G401 (cell line): ENCODE measurements around the gene GGPS1. TPM values are rescaled to one million over a fixed set of nuclear protein-coding genes. Genes with fewer than 3 reads are reported as not detected.
"Not testable (repeated sequence)": the region's sequence is repeated elsewhere in the genome, so short reads cannot be mapped to it uniquely, and the experiment has no call there.

ENCODE experiments used
- DNase-seq: peaks from one replicate; pipeline ENCODE4 v3.0.0-alpha.2; 2015; ENCODE audit warnings: low spot score
- in situ Hi-C: cut with HindIII; loops from 2 replicates; pipeline ENCODE4 v1.10.0; 2016; ENCODE audit warnings: low sequenced_read_pairs, mixed read lengths
- total RNA-seq: library from RNA; depleted of rRNA; stranded (reverse); fragments of >200 nt; shearing (Covaris generic); gene quantifications from 2 replicates; pipeline ENCODE4 v1.2.3, GENCODE V29; 2014; rRNA removed

The GGPS1 gene
- total RNA-seq: 9.9 and 35.0 TPM in 2 replicates

DNA sequence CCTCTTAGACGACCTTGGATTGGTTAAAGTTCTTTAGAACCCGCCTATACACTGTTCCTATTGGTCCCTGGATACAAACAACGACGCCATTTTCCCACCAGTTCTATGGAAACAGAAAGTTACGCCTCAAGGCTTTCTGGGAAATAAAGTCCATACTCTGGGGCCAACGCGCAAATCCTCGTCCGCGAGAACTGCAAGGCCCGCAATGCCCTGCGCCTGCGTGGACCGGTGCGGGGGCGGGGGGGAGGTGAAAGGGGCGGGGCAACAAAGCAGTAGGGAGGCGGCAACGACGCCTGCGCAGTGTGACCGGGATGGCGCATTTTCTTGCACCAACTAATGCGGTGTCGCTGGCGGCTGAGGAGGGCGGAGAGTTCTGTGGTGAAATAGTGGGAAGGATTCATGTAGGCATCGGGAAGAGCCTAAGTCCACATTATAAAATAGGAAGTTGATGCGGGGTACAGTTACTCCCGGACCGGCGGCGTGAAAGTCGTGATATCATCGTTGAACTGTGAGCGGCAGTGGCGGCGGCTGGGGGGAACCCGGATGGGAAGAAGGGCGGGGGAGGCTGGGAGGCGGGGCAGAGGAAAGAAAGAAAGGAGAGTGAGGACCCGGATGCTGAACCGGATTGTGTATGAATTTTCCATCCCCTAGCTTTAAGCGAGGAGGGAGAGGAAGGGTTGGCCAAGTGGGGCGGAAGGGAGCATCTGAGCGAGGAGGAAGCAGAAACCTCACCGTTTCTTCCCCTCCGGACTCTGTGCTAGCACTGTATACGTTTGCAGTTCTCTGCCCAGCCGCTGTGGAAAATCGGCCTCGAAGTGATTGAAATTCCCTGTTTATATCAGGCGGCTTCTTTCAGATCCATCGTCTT is at the start of gene GGPS1:
Gene GGPS1, plus strand, starts transcription at position 300 of the 868 bp plus-strand sequence. CDS start 6,695 bp downstream, outside the sequence.
- in situ Hi-C loops: no loop called here
- DNase-seq: peak; percentile 100

- in situ Hi-C loops: no loop called here
- no peak for DNase-seq
These were observed 49.5 kb upstream of the GGPS1 start for GRCh38 chr1:235278915-235279292.

GRCh38 chr1:235279694-235280093 is 48.7 kb upstream of the GGPS1 start:
- in situ Hi-C loops: no loop called here
- DNase-seq: no peak

DNA sequence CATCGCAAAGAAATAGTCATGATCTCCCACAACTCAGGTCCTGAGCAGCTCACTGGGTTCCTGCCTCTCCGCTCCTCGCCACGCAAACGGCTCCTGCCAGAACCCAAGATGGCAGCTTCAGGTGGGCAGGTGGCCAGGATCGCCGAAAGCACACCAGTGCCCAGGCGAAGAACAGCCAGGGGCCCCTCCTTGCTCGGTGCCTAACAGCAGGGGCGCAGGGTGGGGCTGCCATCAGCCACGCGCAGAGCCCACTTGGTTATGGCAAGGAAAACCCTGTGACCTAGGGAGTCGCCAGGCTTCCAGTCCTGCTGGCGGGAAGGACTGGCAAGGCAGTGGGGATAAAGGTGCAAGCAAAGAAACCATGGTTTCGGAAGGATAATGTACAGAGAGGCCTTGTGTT is 47.9 kb upstream of the GGPS1 start:
- DNase-seq: no peak
- in situ Hi-C loops: no loop called here

DNA sequence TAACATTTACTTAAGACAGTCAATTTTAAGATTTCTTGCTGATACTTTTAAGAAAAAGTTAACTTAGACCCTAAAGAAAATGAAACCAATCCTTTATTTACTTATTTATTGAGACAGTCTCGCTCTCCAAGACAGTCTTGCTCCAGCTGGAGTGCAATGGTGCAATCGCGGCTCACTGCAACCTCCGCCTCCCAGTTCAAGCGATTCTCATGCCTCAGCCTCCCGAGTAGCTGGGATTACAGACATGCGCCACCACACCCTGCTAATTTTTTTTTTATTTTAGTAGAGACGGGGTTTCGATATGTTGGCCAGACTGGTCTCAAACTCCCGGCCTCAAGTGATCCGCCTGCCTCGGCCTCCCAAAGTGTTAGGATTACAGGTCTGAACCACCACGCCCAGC is 44.7 kb upstream of the GGPS1 start:
- in situ Hi-C loops, DNase-seq: not testable (repeated sequence)

DNA sequence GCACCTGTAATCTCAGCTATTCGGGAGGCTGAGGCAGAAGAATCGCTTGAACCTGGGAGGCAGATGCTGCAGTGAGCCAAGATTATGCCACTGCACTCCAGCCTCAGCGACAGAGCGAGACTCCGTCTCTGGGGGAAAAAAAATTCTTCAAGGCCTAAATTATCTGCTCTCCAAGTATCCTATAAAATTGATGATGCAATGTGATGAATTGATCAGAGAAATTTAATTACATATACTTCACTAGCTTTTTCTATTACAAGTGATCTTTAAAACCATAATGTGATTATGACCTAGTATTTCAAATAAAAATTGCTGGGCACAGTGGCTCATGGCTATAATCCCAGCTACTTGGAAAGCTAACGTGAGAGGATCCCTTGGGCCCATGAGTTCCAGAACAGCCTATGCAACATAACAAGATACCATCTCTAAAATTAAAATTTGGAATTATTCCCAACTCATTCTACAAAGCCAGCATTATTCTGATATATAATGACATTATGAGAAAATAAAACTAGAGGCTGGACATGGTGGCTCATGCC is 44.1 kb upstream of the GGPS1 start:
- no peak for DNase-seq
- in situ Hi-C loops: no loop called here

GRCh38 chr1:235286667-235287066 is 41.7 kb upstream of the GGPS1 start:
- DNase-seq: no peak
- in situ Hi-C loops: no loop called here

DNA sequence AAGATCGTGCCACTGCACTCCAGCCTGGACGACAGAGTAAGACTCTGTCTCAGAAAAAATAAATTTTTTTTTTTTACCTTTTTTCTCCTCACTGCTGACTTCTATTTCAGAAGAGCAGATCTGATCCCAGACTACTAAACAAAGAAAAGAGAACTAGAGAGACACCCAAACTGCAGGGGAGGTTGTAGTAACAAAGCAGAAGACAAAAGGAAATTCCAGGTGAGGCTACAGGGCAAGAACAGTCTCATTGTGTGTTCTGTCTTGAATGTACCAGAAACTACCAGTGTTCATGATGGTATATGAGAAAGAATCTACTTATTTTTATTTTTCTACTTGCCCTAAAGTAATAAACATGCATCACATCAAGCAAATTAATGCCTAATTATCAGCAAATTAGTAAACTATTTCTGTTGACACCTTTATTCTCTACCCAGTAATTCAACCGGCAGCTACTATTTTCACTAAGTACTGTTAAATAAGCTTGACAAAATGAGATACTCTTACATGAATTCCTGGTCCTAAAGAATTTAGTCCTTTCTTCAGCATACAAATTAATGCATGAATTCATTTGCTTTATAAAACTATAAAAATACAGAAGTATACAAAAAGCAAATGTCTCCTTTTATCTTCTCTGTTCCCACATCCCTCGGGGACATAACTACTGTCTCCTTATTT is 41.0 kb upstream of the GGPS1 start:
- DNase-seq: no peak
- in situ Hi-C loops: no loop called here

- DNase-seq: no peak
- in situ Hi-C loops: no loop called here
These were observed 38.3 kb upstream of the GGPS1 start for GRCh38 chr1:235289859-235290739.

GRCh38 chr1:235290740-235291502 is 37.4 kb upstream of the GGPS1 start:
- DNase-seq: no peak
- in situ Hi-C loops: no loop called here

- in situ Hi-C loops: no loop called here
- DNase-seq: no peak
These were observed 36.7 kb upstream of the GGPS1 start for GRCh38 chr1:235291599-235292091.

DNA sequence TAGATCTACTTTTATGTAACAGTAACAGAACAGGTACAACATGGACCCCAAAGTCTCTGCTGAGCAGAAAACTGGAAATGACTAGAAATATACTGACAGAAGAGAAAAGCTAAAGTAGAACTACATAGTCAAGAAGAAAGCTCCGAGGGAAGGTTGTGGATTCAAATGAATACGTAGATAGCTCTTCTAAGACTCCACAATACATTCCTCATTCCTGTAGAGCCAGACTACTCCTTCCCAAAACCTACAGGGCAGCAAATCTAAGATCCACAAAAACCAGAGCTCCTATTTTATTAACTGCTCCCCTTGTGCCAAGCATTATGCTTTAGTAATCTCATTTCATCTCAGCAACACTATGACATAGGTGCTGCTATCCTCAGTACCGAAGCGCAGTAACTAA is 35.6 kb upstream of the GGPS1 start:
- in situ Hi-C loops: no loop called here
- DNase-seq: no peak

- DNase-seq: no peak
- in situ Hi-C loops: no loop called here
These were observed 34.9 kb upstream of the GGPS1 start for GRCh38 chr1:235293322-235293942.

- in situ Hi-C loops: no loop called here
- DNase-seq: no peak
These were observed 32.4 kb upstream of the GGPS1 start for GRCh38 chr1:235295902-235296350.

GRCh38 chr1:235296729-235297128 is 31.6 kb upstream of the GGPS1 start:
- in situ Hi-C loops: no loop called here
- DNase-seq: no peak

DNA sequence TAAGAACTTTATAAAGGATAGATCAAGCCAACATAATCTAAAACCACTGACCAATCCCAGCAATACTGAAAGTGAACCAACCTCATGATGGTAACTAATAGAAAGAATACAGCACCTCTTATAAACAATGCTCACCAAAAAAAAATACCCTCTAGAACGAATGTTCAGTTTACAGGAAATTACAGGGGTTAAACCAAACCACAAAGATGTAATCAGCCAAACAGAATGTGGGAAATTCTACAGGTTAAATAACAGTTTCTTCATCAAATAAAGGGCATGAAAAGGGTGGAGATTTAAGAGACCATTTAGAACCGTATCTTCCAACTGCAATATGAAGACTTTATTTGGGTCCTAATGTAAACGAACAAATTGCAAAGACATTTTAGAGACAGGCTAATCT is 30.8 kb upstream of the GGPS1 start:
- DNase-seq: no peak
- in situ Hi-C loops: no loop called here

- in situ Hi-C loops: no loop called here
- no peak for DNase-seq
These were observed 29.6 kb upstream of the GGPS1 start for GRCh38 chr1:235298758-235299157.
